ENCODE results near the gene WDR43. TPM values are rescaled to one million over a fixed set of nuclear protein-coding genes. Genes with fewer than 3 reads are reported as not detected.
A peak's percentile ranks its signal among the peaks of the same experiment; 100 is the strongest.

Gene WDR43
- total RNA-seq (10 to 100 TPM; 24.9 to 45.3 (median 36.1) TPM), polyA plus RNA-seq (10 to 100 TPM in 2 of 3 donors, 1 to 10 TPM in 1; 8.4 to 18.5 (median 13.2) TPM)

GRCh38 chr2:28894470-28895188, at the start of gene WDR43:
TSS of gene WDR43 (plus strand) at chr2:28894667. CDS start at chr2:28894699, 32 bp downstream.
- Histone ChIP-seq H3K9me3 (no peaks in the 10 kb centered on the region), H3K27me3 (no peaks in the 10 kb centered on the region), H3K36me3 (no peaks in the 10 kb centered on the region), H3K4me3 (peak within 1 kb of the TSS; percentile 75 to 100 (median 88)), H3K4me1 (peaks cover 0 to 44% (median 32%) of the 10 kb centered on the region in 4 donors), H3K27ac (peak within 1 kb of the TSS; percentile 81 to 90 (median 84))
- WGBS, 2 donors: 0% methylated on average over 79 of the region's 79 CpGs
- intact Hi-C loops (cut with DNase I): loop anchor here (1.0 to 10.0 kb wide), 2 partner anchors 24 to 330 kb away; partner anchors contain the start of gene TRMT61B
- TF ChIP-seq CTCF (IDR thresholded peaks at IDR 0.05) (no peak), EP300 (IDR thresholded peaks at IDR 0.05) (peak in 1 of 4 donors; percentile 20), POLR2AphosphoS5 (IDR thresholded peaks at IDR 0.05) (peak; percentile 61 to 92 (median 87)), POLR2A (IDR thresholded peaks at IDR 0.05) (peak; percentile 43 to 55)
- peak; percentile 99 for DNase-seq

GRCh38 chr2:28855193-28855592, 39.3 kb upstream of the WDR43 start:
- intact Hi-C loops (cut with DNase I): no loop called here
- Histone ChIP-seq H3K4me3 (no peak overlapping the region), H3K4me1 (no peaks in the 10 kb centered on the region), H3K9me3 (no peaks in the 10 kb centered on the region), H3K36me3 (peaks cover 0 to 31% (median 0%) of the 10 kb centered on the region in 4 donors), H3K27ac (no peak overlapping the region), H3K27me3 (no peaks in the 10 kb centered on the region)
- WGBS, 2 donors: 95 to 99% methylated on average over 1 of the region's 1 CpG
- DNase-seq: no peak
- TF ChIP-seq CTCF (IDR thresholded peaks at IDR 0.05): no peak
- no peak for TF ChIP-seq EP300 (IDR thresholded peaks at IDR 0.05)
- no peak for TF ChIP-seq POLR2AphosphoS5 (IDR thresholded peaks at IDR 0.05)
- no peak for TF ChIP-seq POLR2A (IDR thresholded peaks at IDR 0.05)

GRCh38 chr2:28855977-28856376, 38.5 kb upstream of the WDR43 start:
- TF ChIP-seq EP300 (IDR thresholded peaks at IDR 0.05): no peak
- TF ChIP-seq CTCF (IDR thresholded peaks at IDR 0.05): no peak
- TF ChIP-seq POLR2AphosphoS5 (IDR thresholded peaks at IDR 0.05): no peak
- TF ChIP-seq POLR2A (IDR thresholded peaks at IDR 0.05): no peak
- no peak overlapping the region for H3K27ac ChIP-seq
- DNase-seq: no peak
- H3K4me1 ChIP-seq: no peaks in the 10 kb centered on the region
- peaks cover 0 to 32% (median 0%) of the 10 kb centered on the region in 4 donors for H3K36me3 ChIP-seq
- H3K4me3 ChIP-seq: no peak overlapping the region
- intact Hi-C loops (cut with DNase I): no loop called here
- H3K9me3 ChIP-seq: no peaks in the 10 kb centered on the region
- no peaks in the 10 kb centered on the region for H3K27me3 ChIP-seq

- peaks cover 0 to 9% (median 0%) of the 10 kb centered on the region in 4 donors for H3K36me3 ChIP-seq
- no peak overlapping the region for H3K27ac ChIP-seq
- TF ChIP-seq POLR2AphosphoS5 (IDR thresholded peaks at IDR 0.05): no peak
- no peak for TF ChIP-seq CTCF (IDR thresholded peaks at IDR 0.05)
- no peak for TF ChIP-seq EP300 (IDR thresholded peaks at IDR 0.05)
- TF ChIP-seq POLR2A (IDR thresholded peaks at IDR 0.05): no peak
- 70 to 85% methylated on average over 12 of the region's 12 CpGs for WGBS, 2 donors
- intact Hi-C loops (cut with DNase I): no loop called here
- no peak for DNase-seq
- no peaks in the 10 kb centered on the region for H3K27me3 ChIP-seq
- peak overlapping the region in 3 of 4 donors; percentile 21 to 86 (median 75) for H3K4me3 ChIP-seq
- peaks cover 0 to 42% (median 32%) of the 10 kb centered on the region in 4 donors for H3K4me1 ChIP-seq
- H3K9me3 ChIP-seq: no peaks in the 10 kb centered on the region
These were observed 25.9 kb upstream of the WDR43 start for GRCh38 chr2:28868611-28869010.

Data from sigmoid colon (tissue), 7 donors.